Measurements from ENCODE around the gene DSE.

- TF ChIP-seq CTCF (IDR thresholded peaks at IDR 0.05) = no peak
- no peak for TF ChIP-seq EZH2 (IDR thresholded peaks at IDR 0.05; ENCODE audit: borderline replicate concordance, insufficient read depth, low read depth, low read length, poor library complexity, severe bottlenecking)
These were observed 42.6 kb downstream of the DSE start for GRCh38 chr6:116413357-116413756.
